ENCODE results near the gene PARD3. TPM values are rescaled to one million over a fixed set of nuclear protein-coding genes. Genes with fewer than 3 reads are reported as not detected.

PARD3 gene
- total and polyA plus RNA-seq, 2 donors (not counting 3 experiments of a cell fraction or from before 2014, with no cell fraction given), result 7.3 to 24.1 TPM

GRCh38 chr10:34198953-34199352, 616.1 kb downstream of the PARD3 start:
- FAIRE-seq, result no peak

More at GRCh38 chr10:34198953-34199352, 616.1 kb downstream of the PARD3 start:
- Histone ChIP-seq H2AFZ (ENCODE audit: low read depth, low read length) (no peak overlapping the region), H3K9ac (replicated peaks; ENCODE audit: extremely low read depth, insufficient read depth, low read length) (no peak overlapping the region), H3K27me3 (ENCODE audit: control insufficient read depth in 2 of 2, insufficient read depth in 2 of 2, low read length in 2 of 2) (no peaks in the 10 kb centered on the region), H3K79me2 (ENCODE audit: control insufficient read depth, insufficient read depth, low read length) (no peaks in the 10 kb centered on the region), H3K4me1 (ENCODE audit: control insufficient read depth, extremely low read depth, insufficient read depth, low read length) (no peaks in the 10 kb centered on the region), H3K36me3 (ENCODE audit: control insufficient read depth in 2 of 2, extremely low read depth in 1 of 2, insufficient read depth in 2 of 2, low read length in 2 of 2) (no peaks in the 10 kb centered on the region), H3K9me1 (replicated peaks; ENCODE audit: control insufficient read depth, extremely low read depth, insufficient read depth, low read length) (no peaks in the 10 kb centered on the region), H3K9me3 (replicated peaks; ENCODE audit: control insufficient read depth, insufficient read depth, low read length) (no peaks in the 10 kb centered on the region), H3K4me3 (replicated peaks in 1 of 3; ENCODE audit: insufficient read depth in 1 of 3, low read depth in 1 of 3, low read length in 3 of 3) (no peak overlapping the region), H3K4me2 (ENCODE audit: insufficient read depth, low read length) (no peak overlapping the region), H3K27ac (ENCODE audit: insufficient read depth, low read depth, low read length) (no peak overlapping the region), H4K20me1 (replicated peaks; ENCODE audit: control insufficient read depth, extremely low read depth, insufficient read depth, low read length) (no peaks in the 10 kb centered on the region)
- CTCF ChIA-PET, result interaction anchor here (0.8 kb wide), 1 partner anchor 866 kb away, joined by 3 read pairs; no protein-coding TSS in a partner anchor
- TF ChIP-seq POLR2A (IDR thresholded peaks at IDR 0.05; ENCODE audit: low read depth, low read length), result no peak
- TF ChIP-seq MAX (IDR thresholded peaks at IDR 0.05; ENCODE audit: insufficient read depth, insufficient read length), result no peak
- TF ChIP-seq MYC (IDR thresholded peaks at IDR 0.05; ENCODE audit: low read depth, low read length), result no peak
- no peak for TF ChIP-seq GATA2 (IDR thresholded peaks at IDR 0.05; ENCODE audit: insufficient read depth, insufficient read length, low read depth, low read length)
- TF ChIP-seq JUN (IDR thresholded peaks at IDR 0.05; ENCODE audit: borderline replicate concordance, insufficient read depth, insufficient read length, low read depth), result no peak
- no peak for TF ChIP-seq CTCF (IDR thresholded peaks at IDR 0.05; ENCODE audit: extremely low read depth in 1 of 2, insufficient read depth in 1 of 2, low read depth in 1 of 2, low read length in 2 of 2)
- intact Hi-C loops (cut with micrococcal nuclease) (no loop called here), dilution Hi-C loops (cut with MboI; ENCODE audit: extremely low pct_ligation_motif_present, low sequenced_read_pairs) (no loop called here)
- no peak for DNase-seq (ENCODE audit: low read depth, low spot score)
- POLR2A ChIA-PET, result no interaction called here
- BruUV-seq (replicated peaks), result no TSS peak
